SK-N-SH treated with all-trans-retinoic acid at 6 μM for 48 hours (cell line): ENCODE measurements around the gene SPEF1.

Source experiments
- CREB5 ChIP-seq: fragments of 250-450 bp; sonication (Bioruptor Pico); IDR thresholded peaks from 2 replicates; pipeline ENCODE4 v1.5.1; 2020; ENCODE audit warnings: low read depth, mild to moderate bottlenecking, moderate library complexity
- CSDC2 ChIP-seq: fragments of 250-450 bp; sonication (Bioruptor Pico); IDR thresholded peaks from 2 replicates; pipeline ENCODE4 v1.5.0; 2020; ENCODE audit warnings: mild to moderate bottlenecking, moderate library complexity
- CSRNP3 ChIP-seq: fragments of 250-450 bp; sonication (Bioruptor Pico); IDR thresholded peaks from 2 replicates; pipeline ENCODE4 v1.5.1; 2021; ENCODE audit warnings: mild to moderate bottlenecking, moderate library complexity
- OSR1 ChIP-seq: fragments of 250-450 bp; sonication (Bioruptor Pico); IDR thresholded peaks from 2 replicates; pipeline ENCODE4 v1.8.0; 2022; ENCODE audit warnings: moderate library complexity, mild to moderate bottlenecking, inconsistent platforms
- PATZ1 ChIP-seq: fragments of 250-450 bp; sonication (Bioruptor Pico); IDR thresholded peaks from 2 replicates; pipeline ENCODE4 v1.8.0; 2020; ENCODE audit warnings: mild to moderate bottlenecking, moderate library complexity, borderline replicate concordance
- RARB ChIP-seq: fragments of 250-450 bp; sonication (Bioruptor Pico); IDR thresholded peaks from 2 replicates; pipeline ENCODE4 v1.8.0; 2021; ENCODE audit warnings: mild to moderate bottlenecking, moderate library complexity
- SNAI2 ChIP-seq: fragments of 250-450 bp; sonication (Bioruptor Pico); IDR thresholded peaks from 2 replicates; pipeline ENCODE4 v1.5.0; 2020; ENCODE audit warnings: mild to moderate bottlenecking, moderate library complexity
- TOX ChIP-seq: fragments of 250-450 bp; sonication (Bioruptor Pico); IDR thresholded peaks from 2 replicates; pipeline ENCODE4 v1.8.0; 2021; ENCODE audit warnings: mild to moderate bottlenecking, moderate library complexity, borderline replicate concordance
- ZFP30 ChIP-seq: fragments of 450-650 bp; formaldehyde crosslinking; IDR thresholded peaks from 2 replicates; pipeline ENCODE4 v1.5.0; 2022; ENCODE audit warnings: mild to moderate bottlenecking, moderate library complexity
- ZNF8 ChIP-seq: fragments of 450-650 bp; formaldehyde crosslinking; IDR thresholded peaks from 2 replicates; pipeline ENCODE4 v1.5.0; 2020; ENCODE audit warnings: mild to moderate bottlenecking, moderate library complexity

- TF ChIP-seq CSDC2 (CRISPR knock-in tag) (no peak), PATZ1 (no peak), RARB (CRISPR knock-in tag) (no peak), CREB5 (no peak), SNAI2 (no peak), OSR1 (no peak), ZFP30 (CRISPR knock-in tag) (no peak), TOX (CRISPR knock-in tag) (no peak), CSRNP3 (CRISPR knock-in tag) (no peak), ZNF8 (CRISPR knock-in tag) (no peak)
Observed at GRCh38 chr20:3786665-3787323, 5.5 kb upstream of the SPEF1 start, which contains the start of gene CENPB.
